ENCODE data around the gene PACSIN2.

DNA sequence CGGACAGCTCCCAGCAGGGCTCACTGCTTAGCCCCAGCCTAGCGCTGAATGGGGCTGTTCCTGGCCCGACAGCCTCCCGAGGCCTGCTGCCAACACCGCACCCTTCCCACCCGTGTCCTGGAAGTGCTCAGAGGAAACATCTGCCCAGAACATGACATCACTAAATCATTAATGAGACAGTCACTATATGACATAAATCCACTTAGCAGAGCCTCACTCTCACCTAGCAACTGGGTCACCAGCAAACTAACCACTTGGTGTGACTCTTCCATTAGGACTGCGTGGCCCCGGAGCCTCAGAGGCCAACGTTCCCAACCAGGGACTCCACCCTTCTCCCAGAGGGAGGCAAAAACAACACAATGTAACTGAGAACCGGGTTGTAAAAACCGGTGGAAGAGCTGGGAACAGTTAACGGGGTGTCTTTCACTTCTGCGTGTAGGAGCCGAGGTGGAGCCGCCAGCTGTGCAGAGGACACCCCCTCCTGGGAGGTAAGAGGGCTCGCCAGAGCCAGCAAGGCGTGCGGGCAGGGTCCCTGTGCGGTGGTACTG is 21.4 kb upstream of the PACSIN2 start:
- no peak for TF ChIP-seq GATA2 (IDR thresholded peaks at IDR 0.05; ENCODE audit: low read depth, low read length)
- no peak for TF ChIP-seq GATA3 (IDR thresholded peaks at IDR 0.05; ENCODE audit: low read depth, low read length)
